SK-N-SH treated with all-trans-retinoic acid at 6 μM for 48 hours (cell line): Measurements from ENCODE around the gene SOAT2.

Experiments
- ATAC-seq: fragments of 200-7000 bp; cut with Tn5 transposase; 3 replicates; pipeline ENCODE4 v1.9.1; 2020; ENCODE audit warnings: mild to moderate bottlenecking, moderate library complexity
- ARNTL ChIP-seq: fragments of 450-650 bp; formaldehyde crosslinking; IDR thresholded peaks from 2 replicates; pipeline ENCODE4 v1.5.0; 2020; ENCODE audit warnings: low read depth, mild to moderate bottlenecking, moderate library complexity, borderline replicate concordance
- BACH2 ChIP-seq: fragments of 250-450 bp; sonication (Bioruptor Pico); IDR thresholded peaks from 2 replicates; pipeline ENCODE4 v1.9.0; 2021; ENCODE audit warnings: mild to moderate bottlenecking, borderline replicate concordance
- CSDC2 ChIP-seq: fragments of 250-450 bp; sonication (Bioruptor Pico); IDR thresholded peaks from 2 replicates; pipeline ENCODE4 v1.5.0; 2020; ENCODE audit warnings: mild to moderate bottlenecking, moderate library complexity
- GLIS3 ChIP-seq: fragments of 250-450 bp; sonication (Bioruptor Pico); IDR thresholded peaks from 2 replicates; pipeline ENCODE4 v1.5.0; 2020; ENCODE audit warnings: mild to moderate bottlenecking, moderate library complexity
- ISL1 ChIP-seq: fragments of 250-450 bp; sonication (Bioruptor Pico); IDR thresholded peaks from 2 replicates; pipeline ENCODE4 v2.1.2; 2022; ENCODE audit warnings: mild to moderate bottlenecking, moderate library complexity
- PPARA ChIP-seq: fragments of 250-450 bp; sonication (Bioruptor Pico); IDR thresholded peaks from 2 replicates; pipeline ENCODE4 v1.5.0; 2020; ENCODE audit warnings: mild to moderate bottlenecking, borderline replicate concordance
- SNAI2 ChIP-seq: fragments of 250-450 bp; sonication (Bioruptor Pico); IDR thresholded peaks from 2 replicates; pipeline ENCODE4 v1.5.0; 2020; ENCODE audit warnings: mild to moderate bottlenecking, moderate library complexity
- TCF4 ChIP-seq: fragments of 250-450 bp; sonication (Bioruptor Pico); IDR thresholded peaks from 2 replicates; pipeline ENCODE4 v1.8.0; 2021; ENCODE audit warnings: mild to moderate bottlenecking, moderate library complexity, borderline replicate concordance
- ZC3H10 ChIP-seq: fragments of 250-450 bp; sonication (Bioruptor Pico); IDR thresholded peaks from 2 replicates; pipeline ENCODE4 v1.5.1; 2021; ENCODE audit warnings: mild to moderate bottlenecking, moderate library complexity
- ZFP3 ChIP-seq: fragments of 250-450 bp; sonication (Bioruptor Pico); IDR thresholded peaks from 2 replicates; pipeline ENCODE4 v1.5.0; 2020; ENCODE audit warnings: mild to moderate bottlenecking, moderate library complexity
- ZFP30 ChIP-seq: fragments of 450-650 bp; formaldehyde crosslinking; IDR thresholded peaks from 2 replicates; pipeline ENCODE4 v1.5.0; 2022; ENCODE audit warnings: mild to moderate bottlenecking, moderate library complexity
- ZNF565 ChIP-seq: fragments of 450-650 bp; formaldehyde crosslinking; conservative IDR thresholded peaks from 2 replicates; pipeline ENCODE4 v1.5.0; 2020; ENCODE audit warnings: low read depth, mild to moderate bottlenecking, moderate library complexity
- ZNF70 ChIP-seq: fragments of 450-650 bp; formaldehyde crosslinking; IDR thresholded peaks from 2 replicates; pipeline ENCODE4 v1.5.0; 2020; ENCODE audit warnings: mild to moderate bottlenecking, moderate library complexity
- ZNF8 ChIP-seq: fragments of 450-650 bp; formaldehyde crosslinking; IDR thresholded peaks from 2 replicates; pipeline ENCODE4 v1.5.0; 2020; ENCODE audit warnings: mild to moderate bottlenecking, moderate library complexity
- TF ChIP-seq, protein P1 (sequence below): fragments of 250-450 bp; sonication (Bioruptor Pico); IDR thresholded peaks from 2 replicates; pipeline ENCODE4 v1.8.0; 2020; ENCODE audit warnings: mild to moderate bottlenecking, moderate library complexity, borderline replicate concordance
- TF ChIP-seq, protein P2 (sequence below): fragments of 250-450 bp; sonication (Bioruptor Pico); IDR thresholded peaks from 2 replicates; pipeline ENCODE4 v1.5.1; 2021; ENCODE audit warnings: mild to moderate bottlenecking, moderate library complexity
- TF ChIP-seq, protein P3 (sequence below): fragments of 250-450 bp; sonication (Bioruptor Pico); IDR thresholded peaks from 2 replicates; pipeline ENCODE4 v1.5.0; 2020; ENCODE audit warnings: mild to moderate bottlenecking, moderate library complexity
- TF ChIP-seq, protein P4 (sequence below): fragments of 250-450 bp; sonication (Bioruptor Pico); IDR thresholded peaks from 2 replicates; pipeline ENCODE4 v1.5.1; 2020; ENCODE audit warnings: low read depth, mild to moderate bottlenecking, moderate library complexity
- TF ChIP-seq, protein P5 (sequence below): fragments of 250-450 bp; sonication (Bioruptor Pico); IDR thresholded peaks from 2 replicates; pipeline ENCODE4 v1.8.0; 2021; ENCODE audit warnings: low read depth, mild to moderate bottlenecking, moderate library complexity, borderline replicate concordance

Gene SOAT2

DNA sequence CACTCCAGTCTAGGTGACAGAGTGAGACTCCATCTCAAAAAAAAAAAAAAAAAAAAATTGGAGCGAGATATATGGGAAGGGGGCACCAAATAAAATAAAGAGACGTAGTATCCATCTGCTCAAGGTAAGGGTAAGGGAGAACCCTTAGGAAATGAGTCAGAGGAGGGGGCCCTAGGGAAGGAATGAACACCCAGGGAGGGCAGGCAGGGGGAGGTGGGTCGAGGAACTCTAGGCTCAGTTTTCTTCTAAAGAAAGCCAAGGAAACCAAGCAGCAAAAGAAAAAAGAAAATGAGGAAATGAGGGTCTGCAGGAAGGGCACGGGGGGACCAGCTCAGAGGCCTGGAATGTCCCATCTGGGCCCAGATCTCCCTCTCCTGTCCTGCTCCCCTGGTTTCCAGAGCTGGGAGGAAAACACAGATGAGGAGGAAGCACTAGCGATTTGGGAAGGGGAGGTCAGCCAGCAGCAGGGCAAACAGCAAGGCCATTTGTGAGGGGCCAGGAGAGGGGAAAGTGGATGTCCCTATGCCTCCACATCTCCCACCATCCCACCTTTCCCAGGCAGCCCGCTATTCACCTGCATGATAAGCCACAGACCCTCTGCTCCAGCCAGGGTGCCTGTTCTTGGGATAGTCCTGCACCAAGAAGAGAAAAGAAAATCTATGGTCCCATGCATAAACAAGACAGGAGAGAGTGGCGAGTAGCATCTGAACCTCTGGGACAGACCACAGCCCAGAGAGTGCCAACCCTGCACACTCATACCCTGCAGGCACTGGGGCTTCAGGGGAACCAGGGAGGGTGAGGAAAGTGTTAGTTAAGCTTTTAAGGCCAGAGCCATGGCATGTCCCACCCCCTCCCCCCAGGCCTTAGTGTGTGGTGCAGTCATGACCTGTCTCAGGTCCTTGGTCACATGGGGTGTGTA, 36.0 kb upstream of the SOAT2 start:
- TF ChIP-seq, protein P1, sequence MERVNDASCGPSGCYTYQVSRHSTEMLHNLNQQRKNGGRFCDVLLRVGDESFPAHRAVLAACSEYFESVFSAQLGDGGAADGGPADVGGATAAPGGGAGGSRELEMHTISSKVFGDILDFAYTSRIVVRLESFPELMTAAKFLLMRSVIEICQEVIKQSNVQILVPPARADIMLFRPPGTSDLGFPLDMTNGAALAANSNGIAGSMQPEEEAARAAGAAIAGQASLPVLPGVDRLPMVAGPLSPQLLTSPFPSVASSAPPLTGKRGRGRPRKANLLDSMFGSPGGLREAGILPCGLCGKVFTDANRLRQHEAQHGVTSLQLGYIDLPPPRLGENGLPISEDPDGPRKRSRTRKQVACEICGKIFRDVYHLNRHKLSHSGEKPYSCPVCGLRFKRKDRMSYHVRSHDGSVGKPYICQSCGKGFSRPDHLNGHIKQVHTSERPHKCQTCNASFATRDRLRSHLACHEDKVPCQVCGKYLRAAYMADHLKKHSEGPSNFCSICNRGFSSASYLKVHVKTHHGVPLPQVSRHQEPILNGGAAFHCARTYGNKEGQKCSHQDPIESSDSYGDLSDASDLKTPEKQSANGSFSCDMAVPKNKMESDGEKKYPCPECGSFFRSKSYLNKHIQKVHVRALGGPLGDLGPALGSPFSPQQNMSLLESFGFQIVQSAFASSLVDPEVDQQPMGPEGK (CRISPR knock-in tag) = no peak
- TF ChIP-seq ISL1 (CRISPR knock-in tag) = no peak
- TF ChIP-seq PPARA (CRISPR knock-in tag) = no peak
- TF ChIP-seq, protein P2, sequence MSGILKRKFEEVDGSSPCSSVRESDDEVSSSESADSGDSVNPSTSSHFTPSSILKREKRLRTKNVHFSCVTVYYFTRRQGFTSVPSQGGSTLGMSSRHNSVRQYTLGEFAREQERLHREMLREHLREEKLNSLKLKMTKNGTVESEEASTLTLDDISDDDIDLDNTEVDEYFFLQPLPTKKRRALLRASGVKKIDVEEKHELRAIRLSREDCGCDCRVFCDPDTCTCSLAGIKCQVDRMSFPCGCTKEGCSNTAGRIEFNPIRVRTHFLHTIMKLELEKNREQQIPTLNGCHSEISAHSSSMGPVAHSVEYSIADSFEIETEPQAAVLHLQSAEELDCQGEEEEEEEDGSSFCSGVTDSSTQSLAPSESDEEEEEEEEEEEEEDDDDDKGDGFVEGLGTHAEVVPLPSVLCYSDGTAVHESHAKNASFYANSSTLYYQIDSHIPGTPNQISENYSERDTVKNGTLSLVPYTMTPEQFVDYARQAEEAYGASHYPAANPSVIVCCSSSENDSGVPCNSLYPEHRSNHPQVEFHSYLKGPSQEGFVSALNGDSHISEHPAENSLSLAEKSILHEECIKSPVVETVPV (CRISPR knock-in tag) = no peak
- TF ChIP-seq, protein P3, sequence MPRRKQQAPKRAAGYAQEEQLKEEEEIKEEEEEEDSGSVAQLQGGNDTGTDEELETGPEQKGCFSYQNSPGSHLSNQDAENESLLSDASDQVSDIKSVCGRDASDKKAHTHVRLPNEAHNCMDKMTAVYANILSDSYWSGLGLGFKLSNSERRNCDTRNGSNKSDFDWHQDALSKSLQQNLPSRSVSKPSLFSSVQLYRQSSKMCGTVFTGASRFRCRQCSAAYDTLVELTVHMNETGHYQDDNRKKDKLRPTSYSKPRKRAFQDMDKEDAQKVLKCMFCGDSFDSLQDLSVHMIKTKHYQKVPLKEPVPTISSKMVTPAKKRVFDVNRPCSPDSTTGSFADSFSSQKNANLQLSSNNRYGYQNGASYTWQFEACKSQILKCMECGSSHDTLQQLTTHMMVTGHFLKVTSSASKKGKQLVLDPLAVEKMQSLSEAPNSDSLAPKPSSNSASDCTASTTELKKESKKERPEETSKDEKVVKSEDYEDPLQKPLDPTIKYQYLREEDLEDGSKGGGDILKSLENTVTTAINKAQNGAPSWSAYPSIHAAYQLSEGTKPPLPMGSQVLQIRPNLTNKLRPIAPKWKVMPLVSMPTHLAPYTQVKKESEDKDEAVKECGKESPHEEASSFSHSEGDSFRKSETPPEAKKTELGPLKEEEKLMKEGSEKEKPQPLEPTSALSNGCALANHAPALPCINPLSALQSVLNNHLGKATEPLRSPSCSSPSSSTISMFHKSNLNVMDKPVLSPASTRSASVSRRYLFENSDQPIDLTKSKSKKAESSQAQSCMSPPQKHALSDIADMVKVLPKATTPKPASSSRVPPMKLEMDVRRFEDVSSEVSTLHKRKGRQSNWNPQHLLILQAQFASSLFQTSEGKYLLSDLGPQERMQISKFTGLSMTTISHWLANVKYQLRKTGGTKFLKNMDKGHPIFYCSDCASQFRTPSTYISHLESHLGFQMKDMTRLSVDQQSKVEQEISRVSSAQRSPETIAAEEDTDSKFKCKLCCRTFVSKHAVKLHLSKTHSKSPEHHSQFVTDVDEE (CRISPR knock-in tag) = no peak
- TF ChIP-seq ZNF70 = no peak
- TF ChIP-seq ZC3H10 (CRISPR knock-in tag) = no peak
- TF ChIP-seq ZNF565 (CRISPR knock-in tag) = no peak
- TF ChIP-seq, protein P4, sequence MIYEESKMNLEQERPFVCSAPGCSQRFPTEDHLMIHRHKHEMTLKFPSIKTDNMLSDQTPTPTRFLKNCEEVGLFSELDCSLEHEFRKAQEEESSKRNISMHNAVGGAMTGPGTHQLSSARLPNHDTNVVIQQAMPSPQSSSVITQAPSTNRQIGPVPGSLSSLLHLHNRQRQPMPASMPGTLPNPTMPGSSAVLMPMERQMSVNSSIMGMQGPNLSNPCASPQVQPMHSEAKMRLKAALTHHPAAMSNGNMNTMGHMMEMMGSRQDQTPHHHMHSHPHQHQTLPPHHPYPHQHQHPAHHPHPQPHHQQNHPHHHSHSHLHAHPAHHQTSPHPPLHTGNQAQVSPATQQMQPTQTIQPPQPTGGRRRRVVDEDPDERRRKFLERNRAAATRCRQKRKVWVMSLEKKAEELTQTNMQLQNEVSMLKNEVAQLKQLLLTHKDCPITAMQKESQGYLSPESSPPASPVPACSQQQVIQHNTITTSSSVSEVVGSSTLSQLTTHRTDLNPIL (CRISPR knock-in tag) = no peak
- TF ChIP-seq SNAI2 (CRISPR knock-in tag) = no peak
- TF ChIP-seq TCF4 (CRISPR knock-in tag) = no peak
- TF ChIP-seq ZFP30 (CRISPR knock-in tag) = no peak
- TF ChIP-seq BACH2 (CRISPR knock-in tag) = no peak
- no peak for TF ChIP-seq ZNF8
- TF ChIP-seq GLIS3 (CRISPR knock-in tag) = no peak
- ATAC-seq = no peak

DNA sequence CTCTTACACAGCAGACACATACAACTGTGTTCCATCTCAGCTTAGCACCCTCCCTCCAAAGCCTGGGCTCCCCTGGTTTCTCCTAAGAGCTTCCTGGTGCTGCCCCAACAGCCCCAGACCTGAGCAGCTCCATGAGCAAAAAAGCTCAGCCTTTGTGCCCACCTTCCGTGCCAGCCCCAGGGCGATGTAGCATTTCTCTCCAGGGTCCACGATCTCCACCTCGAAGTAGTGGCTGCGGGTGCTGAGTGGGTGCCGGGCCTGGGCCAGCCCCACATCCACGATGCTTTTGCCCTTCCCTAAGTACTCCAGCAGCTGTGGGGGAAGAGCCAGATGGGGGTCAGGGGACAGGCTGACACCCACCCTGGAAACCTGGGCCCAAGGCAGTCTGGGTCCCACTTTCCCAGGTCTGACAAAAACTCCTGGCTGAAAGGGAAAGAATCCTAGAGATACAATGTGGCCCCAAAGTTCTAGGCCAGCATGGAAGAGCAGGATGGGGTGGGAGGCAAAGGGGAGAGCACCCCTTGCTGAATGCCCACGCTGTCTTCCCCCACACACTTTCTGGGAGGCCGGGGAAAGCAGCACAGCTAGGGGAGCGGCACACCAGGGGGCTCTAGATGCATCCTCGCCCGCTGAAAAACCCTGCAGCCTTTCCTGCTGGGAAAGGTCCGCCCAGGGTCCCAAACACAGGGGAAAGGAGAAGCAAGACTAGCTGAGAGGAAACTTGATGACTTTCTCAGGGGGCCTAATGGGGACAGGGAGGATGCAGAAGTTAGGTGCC, 35.1 kb upstream of the SOAT2 start:
- ATAC-seq = no peak
- TF ChIP-seq ZFP30 (CRISPR knock-in tag) (no peak), ZFP3 (CRISPR knock-in tag) (no peak), ZNF565 (CRISPR knock-in tag) (no peak), ARNTL (CRISPR knock-in tag) (no peak), CSDC2 (CRISPR knock-in tag) (no peak)
- TF ChIP-seq, protein P5, sequence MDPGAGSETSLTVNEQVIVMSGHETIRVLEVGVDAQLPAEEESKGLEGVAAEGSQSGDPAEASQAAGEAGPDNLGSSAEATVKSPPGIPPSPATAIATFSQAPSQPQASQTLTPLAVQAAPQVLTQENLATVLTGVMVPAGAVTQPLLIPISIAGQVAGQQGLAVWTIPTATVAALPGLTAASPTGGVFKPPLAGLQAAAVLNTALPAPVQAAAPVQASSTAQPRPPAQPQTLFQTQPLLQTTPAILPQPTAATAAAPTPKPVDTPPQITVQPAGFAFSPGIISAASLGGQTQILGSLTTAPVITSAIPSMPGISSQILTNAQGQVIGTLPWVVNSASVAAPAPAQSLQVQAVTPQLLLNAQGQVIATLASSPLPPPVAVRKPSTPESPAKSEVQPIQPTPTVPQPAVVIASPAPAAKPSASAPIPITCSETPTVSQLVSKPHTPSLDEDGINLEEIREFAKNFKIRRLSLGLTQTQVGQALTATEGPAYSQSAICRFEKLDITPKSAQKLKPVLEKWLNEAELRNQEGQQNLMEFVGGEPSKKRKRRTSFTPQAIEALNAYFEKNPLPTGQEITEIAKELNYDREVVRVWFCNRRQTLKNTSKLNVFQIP (CRISPR knock-in tag) = no peak
- TF ChIP-seq, protein P2 (CRISPR knock-in tag) = no peak
